ENCODE results near the gene AKAP5.

The AKAP5 gene

DNA sequence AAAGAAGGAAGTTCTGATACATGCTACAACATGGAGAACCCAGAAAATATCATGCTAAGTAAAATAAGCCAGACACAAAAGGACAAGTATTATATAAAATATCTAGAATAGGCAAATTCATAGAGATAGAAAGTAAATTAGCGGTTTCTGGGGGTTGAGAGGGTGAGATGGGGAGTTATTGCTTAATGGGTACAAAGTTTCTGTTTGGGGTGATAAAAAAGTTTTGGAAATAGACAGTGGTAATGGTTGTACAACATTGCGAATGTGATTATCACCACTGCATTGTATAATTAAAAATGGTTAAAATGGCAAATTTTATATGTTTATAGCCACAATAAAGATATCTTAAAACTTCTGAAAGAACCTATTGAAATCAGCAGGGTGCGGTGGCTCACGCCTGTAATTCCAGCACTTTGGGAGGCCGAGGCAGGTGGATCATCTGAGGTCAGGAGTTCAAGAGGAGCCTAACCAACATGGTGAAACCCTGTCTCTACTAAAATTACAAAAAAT is 23.3 kb downstream of the AKAP5 start:
- H3K27ac ChIP-seq (ENCODE audit: low read depth, low read length, poor library complexity, severe bottlenecking) = no peak overlapping the region
- H3K27me3 ChIP-seq (ENCODE audit: insufficient read depth, low read length) = no peaks in the 10 kb centered on the region
- no peaks in the 10 kb centered on the region for H3K79me2 ChIP-seq (ENCODE audit: insufficient read depth, low read length)
- no peaks in the 10 kb centered on the region for H3K9me2 ChIP-seq (ENCODE audit: low read depth, low read length)
- H2AFZ ChIP-seq (ENCODE audit: low read length) = no peak overlapping the region
- TF ChIP-seq EZH2 (IDR thresholded peaks at IDR 0.05; ENCODE audit: borderline replicate concordance, low read length) = no peak
- H3K4me2 ChIP-seq (ENCODE audit: low read length) = no peak overlapping the region
- no peaks in the 10 kb centered on the region for H3K9me3 ChIP-seq (ENCODE audit: low read length)
- no peaks in the 10 kb centered on the region for H3F3A ChIP-seq (ENCODE audit: insufficient read depth, low read length)
- no peak overlapping the region for H3K4me3 ChIP-seq (ENCODE audit: low read depth, low read length, poor library complexity, severe bottlenecking)
- no peaks in the 10 kb centered on the region for H4K20me1 ChIP-seq (ENCODE audit: insufficient read depth, low read length)
- no peaks in the 10 kb centered on the region for H3K4me1 ChIP-seq (ENCODE audit: insufficient read depth, low read length, severe bottlenecking)
- H3K36me3 ChIP-seq (ENCODE audit: insufficient read depth, low read length) = peaks cover 76% of the 10 kb centered on the region
- H3K9ac ChIP-seq (ENCODE audit: low read length) = no peak overlapping the region

GRCh38 chr14:64491637-64492036 is 26.3 kb downstream of the AKAP5 start:
- no peak overlapping the region for H2AFZ ChIP-seq (ENCODE audit: low read length)
- no peak overlapping the region for H3K4me2 ChIP-seq (ENCODE audit: low read length)
- no peak for TF ChIP-seq EZH2 (IDR thresholded peaks at IDR 0.05; ENCODE audit: borderline replicate concordance, low read length)
- TF ChIP-seq, protein P1, sequence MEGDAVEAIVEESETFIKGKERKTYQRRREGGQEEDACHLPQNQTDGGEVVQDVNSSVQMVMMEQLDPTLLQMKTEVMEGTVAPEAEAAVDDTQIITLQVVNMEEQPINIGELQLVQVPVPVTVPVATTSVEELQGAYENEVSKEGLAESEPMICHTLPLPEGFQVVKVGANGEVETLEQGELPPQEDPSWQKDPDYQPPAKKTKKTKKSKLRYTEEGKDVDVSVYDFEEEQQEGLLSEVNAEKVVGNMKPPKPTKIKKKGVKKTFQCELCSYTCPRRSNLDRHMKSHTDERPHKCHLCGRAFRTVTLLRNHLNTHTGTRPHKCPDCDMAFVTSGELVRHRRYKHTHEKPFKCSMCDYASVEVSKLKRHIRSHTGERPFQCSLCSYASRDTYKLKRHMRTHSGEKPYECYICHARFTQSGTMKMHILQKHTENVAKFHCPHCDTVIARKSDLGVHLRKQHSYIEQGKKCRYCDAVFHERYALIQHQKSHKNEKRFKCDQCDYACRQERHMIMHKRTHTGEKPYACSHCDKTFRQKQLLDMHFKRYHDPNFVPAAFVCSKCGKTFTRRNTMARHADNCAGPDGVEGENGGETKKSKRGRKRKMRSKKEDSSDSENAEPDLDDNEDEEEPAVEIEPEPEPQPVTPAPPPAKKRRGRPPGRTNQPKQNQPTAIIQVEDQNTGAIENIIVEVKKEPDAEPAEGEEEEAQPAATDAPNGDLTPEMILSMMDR (IDR thresholded peaks at IDR 0.05; ENCODE audit: low read length) = no peak
- H3K9ac ChIP-seq (ENCODE audit: low read length) = no peak overlapping the region
- peaks cover 62% of the 10 kb centered on the region for H3K36me3 ChIP-seq (ENCODE audit: insufficient read depth, low read length)
- H3K79me2 ChIP-seq (ENCODE audit: insufficient read depth, low read length) = peaks cover 1% of the 10 kb centered on the region
- H3K4me1 ChIP-seq (ENCODE audit: insufficient read depth, low read length, severe bottlenecking) = no peaks in the 10 kb centered on the region
- H3K27ac ChIP-seq (ENCODE audit: low read depth, low read length, poor library complexity, severe bottlenecking) = no peak overlapping the region
- no peaks in the 10 kb centered on the region for H3K27me3 ChIP-seq (ENCODE audit: insufficient read depth, low read length)
- H3K9me3 ChIP-seq (ENCODE audit: low read length) = no peaks in the 10 kb centered on the region
- H3K4me3 ChIP-seq (ENCODE audit: low read depth, low read length, poor library complexity, severe bottlenecking) = no peak overlapping the region
- H4K20me1 ChIP-seq (ENCODE audit: insufficient read depth, low read length) = no peaks in the 10 kb centered on the region
- H3F3A ChIP-seq (ENCODE audit: insufficient read depth, low read length) = no peaks in the 10 kb centered on the region
- H3K9me2 ChIP-seq (ENCODE audit: low read depth, low read length) = no peaks in the 10 kb centered on the region

DNA sequence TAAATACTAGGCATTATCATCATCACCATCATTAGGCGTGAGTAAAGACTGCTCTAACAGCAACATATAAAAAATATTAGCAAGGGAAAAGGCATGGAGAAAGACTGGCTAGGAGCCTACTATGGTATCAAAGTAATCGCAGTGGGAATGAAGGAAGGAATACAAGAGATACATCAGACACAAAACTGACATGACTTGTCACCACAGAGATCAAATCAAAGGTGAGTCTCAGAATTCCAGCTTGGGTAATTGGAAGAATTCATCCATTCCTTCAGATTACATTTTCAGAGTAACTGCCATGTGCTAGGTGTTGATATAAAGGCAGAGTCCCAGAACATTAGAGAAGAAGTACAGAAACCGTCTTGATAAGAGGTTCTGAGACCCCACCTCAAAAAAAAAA is 28.2 kb downstream of the AKAP5 start:
- no peaks in the 10 kb centered on the region for H3F3A ChIP-seq (ENCODE audit: insufficient read depth, low read length)
- H3K79me2 ChIP-seq (ENCODE audit: insufficient read depth, low read length) = peaks cover 15% of the 10 kb centered on the region
- no peak for TF ChIP-seq EZH2 (IDR thresholded peaks at IDR 0.05; ENCODE audit: borderline replicate concordance, low read length)
- TF ChIP-seq, protein P1 (IDR thresholded peaks at IDR 0.05; ENCODE audit: low read length) = no peak
- no peak overlapping the region for H3K27ac ChIP-seq (ENCODE audit: low read depth, low read length, poor library complexity, severe bottlenecking)
- no peaks in the 10 kb centered on the region for H4K20me1 ChIP-seq (ENCODE audit: insufficient read depth, low read length)
- H3K4me1 ChIP-seq (ENCODE audit: insufficient read depth, low read length, severe bottlenecking) = peaks cover 5% of the 10 kb centered on the region
- H3K4me2 ChIP-seq (ENCODE audit: low read length) = no peak overlapping the region
- H3K9ac ChIP-seq (ENCODE audit: low read length) = no peak overlapping the region
- no peaks in the 10 kb centered on the region for H3K9me3 ChIP-seq (ENCODE audit: low read length)
- no peaks in the 10 kb centered on the region for H3K27me3 ChIP-seq (ENCODE audit: insufficient read depth, low read length)
- H2AFZ ChIP-seq (ENCODE audit: low read length) = no peak overlapping the region
- no peak overlapping the region for H3K4me3 ChIP-seq (ENCODE audit: low read depth, low read length, poor library complexity, severe bottlenecking)
- peaks cover 56% of the 10 kb centered on the region for H3K36me3 ChIP-seq (ENCODE audit: insufficient read depth, low read length)
- no peaks in the 10 kb centered on the region for H3K9me2 ChIP-seq (ENCODE audit: low read depth, low read length)

- Histone ChIP-seq H3K79me2 (ENCODE audit: insufficient read depth, low read length) (peaks cover 28% of the 10 kb centered on the region), H3K27ac (ENCODE audit: low read depth, low read length, poor library complexity, severe bottlenecking) (no peak overlapping the region)
- TF ChIP-seq EZH2 (IDR thresholded peaks at IDR 0.05; ENCODE audit: borderline replicate concordance, low read length) = no peak
- TF ChIP-seq, protein P1 (IDR thresholded peaks at IDR 0.05; ENCODE audit: low read length) = no peak
Observed at GRCh38 chr14:64495252-64495651, 30.0 kb downstream of the AKAP5 start.

More at GRCh38 chr14:64495252-64495651, 30.0 kb downstream of the AKAP5 start:
- H3K4me1 ChIP-seq (ENCODE audit: insufficient read depth, low read length, severe bottlenecking) = peaks cover 11% of the 10 kb centered on the region
- no peaks in the 10 kb centered on the region for H4K20me1 ChIP-seq (ENCODE audit: insufficient read depth, low read length)
- no peaks in the 10 kb centered on the region for H3K9me2 ChIP-seq (ENCODE audit: low read depth, low read length)
- no peak overlapping the region for H3K9ac ChIP-seq (ENCODE audit: low read length)
- no peak overlapping the region for H2AFZ ChIP-seq (ENCODE audit: low read length)
- no peak overlapping the region for H3K4me2 ChIP-seq (ENCODE audit: low read length)
- H3F3A ChIP-seq (ENCODE audit: insufficient read depth, low read length) = no peaks in the 10 kb centered on the region
- H3K4me3 ChIP-seq (ENCODE audit: low read depth, low read length, poor library complexity, severe bottlenecking) = no peak overlapping the region
- peaks cover 50% of the 10 kb centered on the region for H3K36me3 ChIP-seq (ENCODE audit: insufficient read depth, low read length)
- H3K27me3 ChIP-seq (ENCODE audit: insufficient read depth, low read length) = no peaks in the 10 kb centered on the region
- H3K9me3 ChIP-seq (ENCODE audit: low read length) = no peaks in the 10 kb centered on the region

Data from OCI-LY1 (cell line).